ENCODE measurements around the gene OR5M10. TPM values are rescaled to one million over a fixed set of nuclear protein-coding genes. Genes with fewer than 3 reads are reported as not detected.

The OR5M10 gene
- total and polyA plus RNA-seq, 9 of the 15 experiments (the other 6 are each of a cell fraction or from before 2014, with no cell fraction given): not detected

DNA sequence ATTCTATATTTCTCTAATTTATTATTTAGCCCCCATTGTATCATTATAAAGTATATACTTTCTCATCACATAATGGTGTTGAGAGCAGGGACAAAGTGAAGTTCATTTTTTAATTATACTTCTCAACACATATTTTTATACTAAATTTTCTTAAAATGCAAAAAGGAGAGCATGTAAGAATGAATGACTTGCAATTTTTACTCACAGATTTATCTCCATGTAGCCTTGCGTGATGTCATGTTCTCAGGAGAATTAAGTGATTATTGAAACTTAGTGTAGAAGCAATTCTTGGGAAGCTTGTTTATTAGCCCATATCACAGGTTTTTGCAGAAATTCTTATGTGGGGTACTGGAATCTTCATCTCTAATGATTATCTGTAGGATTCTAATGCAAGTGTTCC lies 33.8 kb downstream of the OR5M10 start:
- no peaks in the 10 kb centered on the region for H3K27me3 ChIP-seq (ENCODE audit: control insufficient read depth in 2 of 2, insufficient read depth in 2 of 2, low read length in 2 of 2)
- no peaks in the 10 kb centered on the region for H4K20me1 ChIP-seq (replicated peaks; ENCODE audit: control insufficient read depth, insufficient read depth, low read length)
- no peaks in the 10 kb centered on the region; the same call in 1 of the 2 replicates for H3K9me3 ChIP-seq (replicated peaks; ENCODE audit: control insufficient read depth, insufficient read depth, low read depth, low read length)
- H3K36me3 ChIP-seq (ENCODE audit: control insufficient read depth, insufficient read depth, low read length): no peaks in the 10 kb centered on the region
- BruUV-seq (replicated peaks): no TSS peak
- 0% methylated on average over 1 of the region's 1 CpG for WGBS (ENCODE audit: insufficient coverage, low coverage, missing lambda C conversion rate)
- no peak overlapping the region for H2AFZ ChIP-seq (ENCODE audit: low read depth, low read length)
- no peak overlapping the region for H3K4me2 ChIP-seq (ENCODE audit: insufficient read depth, low read length)
- H3K4me3 ChIP-seq: no peak overlapping the region
- CTCF ChIA-PET (ENCODE audit: low intra/inter-chr PET ratio): interaction anchor here (0.6 kb wide), 1 partner anchor 91 kb away, joined by 3 read pairs; no protein-coding TSS in a partner anchor
- TF ChIP-seq, protein P1, sequence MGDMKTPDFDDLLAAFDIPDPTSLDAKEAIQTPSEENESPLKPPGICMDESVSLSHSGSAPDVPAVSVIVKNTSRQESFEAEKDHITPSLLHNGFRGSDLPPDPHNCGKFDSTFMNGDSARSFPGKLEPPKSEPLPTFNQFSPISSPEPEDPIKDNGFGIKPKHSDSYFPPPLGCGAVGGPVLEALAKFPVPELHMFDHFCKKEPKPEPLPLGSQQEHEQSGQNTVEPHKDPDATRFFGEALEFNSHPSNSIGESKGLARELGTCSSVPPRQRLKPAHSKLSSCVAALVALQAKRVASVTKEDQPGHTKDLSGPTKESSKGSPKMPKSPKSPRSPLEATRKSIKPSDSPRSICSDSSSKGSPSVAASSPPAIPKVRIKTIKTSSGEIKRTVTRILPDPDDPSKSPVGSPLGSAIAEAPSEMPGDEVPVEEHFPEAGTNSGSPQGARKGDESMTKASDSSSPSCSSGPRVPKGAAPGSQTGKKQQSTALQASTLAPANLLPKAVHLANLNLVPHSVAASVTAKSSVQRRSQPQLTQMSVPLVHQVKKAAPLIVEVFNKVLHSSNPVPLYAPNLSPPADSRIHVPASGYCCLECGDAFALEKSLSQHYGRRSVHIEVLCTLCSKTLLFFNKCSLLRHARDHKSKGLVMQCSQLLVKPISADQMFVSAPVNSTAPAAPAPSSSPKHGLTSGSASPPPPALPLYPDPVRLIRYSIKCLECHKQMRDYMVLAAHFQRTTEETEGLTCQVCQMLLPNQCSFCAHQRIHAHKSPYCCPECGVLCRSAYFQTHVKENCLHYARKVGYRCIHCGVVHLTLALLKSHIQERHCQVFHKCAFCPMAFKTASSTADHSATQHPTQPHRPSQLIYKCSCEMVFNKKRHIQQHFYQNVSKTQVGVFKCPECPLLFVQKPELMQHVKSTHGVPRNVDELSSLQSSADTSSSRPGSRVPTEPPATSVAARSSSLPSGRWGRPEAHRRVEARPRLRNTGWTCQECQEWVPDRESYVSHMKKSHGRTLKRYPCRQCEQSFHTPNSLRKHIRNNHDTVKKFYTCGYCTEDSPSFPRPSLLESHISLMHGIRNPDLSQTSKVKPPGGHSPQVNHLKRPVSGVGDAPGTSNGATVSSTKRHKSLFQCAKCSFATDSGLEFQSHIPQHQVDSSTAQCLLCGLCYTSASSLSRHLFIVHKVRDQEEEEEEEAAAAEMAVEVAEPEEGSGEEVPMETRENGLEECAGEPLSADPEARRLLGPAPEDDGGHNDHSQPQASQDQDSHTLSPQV (IDR thresholded peaks at IDR 0.05): no peak
- TF ChIP-seq KDM5B (IDR thresholded peaks at IDR 0.05; ENCODE audit: insufficient replicate concordance, low read depth, low read length) (no peak), L3MBTL2 (IDR thresholded peaks at IDR 0.05) (no peak), NFE2L1 (tag; IDR thresholded peaks at IDR 0.05; ENCODE audit: borderline replicate concordance, low read depth) (0 out of 2 replicates have a peak, but pooled peaks have one; percentile 11), TRIM24 (IDR thresholded peaks at IDR 0.05) (no peak)
- intact Hi-C loops (cut with micrococcal nuclease): no loop called here
- no peak overlapping the region for H3K9ac ChIP-seq (ENCODE audit: insufficient read depth in 1 of 2, low read depth in 2 of 2, low read length in 2 of 2)
- in situ Hi-C loops (cut with MboI): no loop called here
- no peaks in the 10 kb centered on the region for H3K79me2 ChIP-seq (ENCODE audit: control insufficient read depth, insufficient read depth, low read length)
- DNase-seq (ENCODE audit: extremely low read depth in 1 of 4, low spot score in 3 of 4): no peak
- no peak for ATAC-seq
- POLR2A ChIA-PET: no interaction called here
- H3K4me1 ChIP-seq (replicated peaks in 1 of 2; ENCODE audit: control insufficient read depth in 2 of 2, insufficient read depth in 2 of 2, low read length in 2 of 2): no peaks in the 10 kb centered on the region
- no peak for FAIRE-seq
- no peaks in the 10 kb centered on the region for H3K9me1 ChIP-seq (ENCODE audit: control insufficient read depth, insufficient read depth, low read length)
- H3K27ac ChIP-seq (ENCODE audit: extremely low read depth, low read depth, low read length): no peak overlapping the region
